ENCODE results near the gene MTG2.

The MTG2 gene

GRCh38 chr20:62195075-62195405 is 12.2 kb downstream of the MTG2 start:
- Histone ChIP-seq H3K9ac (ENCODE audit: low read length) (no peak overlapping the region), H3K27me3 (ENCODE audit: control insufficient read depth, insufficient read depth, low read length) (no peaks in the 10 kb centered on the region), H3K36me3 (ENCODE audit: control insufficient read depth, low read depth, low read length) (peaks cover 17% of the 10 kb centered on the region), H3K4me1 (ENCODE audit: control insufficient read depth, low read depth, low read length) (no peaks in the 10 kb centered on the region), H3K4me3 (ENCODE audit: low read length) (no peak overlapping the region), H3K27ac (ENCODE audit: low read length) (no peak overlapping the region), H3K9me3 (ENCODE audit: control insufficient read depth, low read depth, low read length) (no peaks in the 10 kb centered on the region)

- H3K36me3 ChIP-seq (ENCODE audit: control insufficient read depth, low read depth, low read length), result peaks cover 24% of the 10 kb centered on the region
- no peak overlapping the region for H3K4me3 ChIP-seq (ENCODE audit: low read length)
- no peaks in the 10 kb centered on the region for H3K27me3 ChIP-seq (ENCODE audit: control insufficient read depth, insufficient read depth, low read length)
- H3K4me1 ChIP-seq (ENCODE audit: control insufficient read depth, low read depth, low read length), result no peaks in the 10 kb centered on the region
- H3K27ac ChIP-seq (ENCODE audit: low read length), result no peak overlapping the region
- H3K9ac ChIP-seq (ENCODE audit: low read length), result no peak overlapping the region
- no peaks in the 10 kb centered on the region for H3K9me3 ChIP-seq (ENCODE audit: control insufficient read depth, low read depth, low read length)
Measured at GRCh38 chr20:62195736-62196135, 12.9 kb downstream of the MTG2 start.

GRCh38 chr20:62196286-62196685 is 13.5 kb downstream of the MTG2 start:
- Histone ChIP-seq H3K27ac (ENCODE audit: low read length) (no peak overlapping the region), H3K9me3 (ENCODE audit: control insufficient read depth, low read depth, low read length) (no peaks in the 10 kb centered on the region), H3K9ac (ENCODE audit: low read length) (no peak overlapping the region), H3K27me3 (ENCODE audit: control insufficient read depth, insufficient read depth, low read length) (no peaks in the 10 kb centered on the region), H3K4me1 (ENCODE audit: control insufficient read depth, low read depth, low read length) (no peaks in the 10 kb centered on the region), H3K36me3 (ENCODE audit: control insufficient read depth, low read depth, low read length) (peaks cover 27% of the 10 kb centered on the region), H3K4me3 (ENCODE audit: low read length) (no peak overlapping the region)

DNA sequence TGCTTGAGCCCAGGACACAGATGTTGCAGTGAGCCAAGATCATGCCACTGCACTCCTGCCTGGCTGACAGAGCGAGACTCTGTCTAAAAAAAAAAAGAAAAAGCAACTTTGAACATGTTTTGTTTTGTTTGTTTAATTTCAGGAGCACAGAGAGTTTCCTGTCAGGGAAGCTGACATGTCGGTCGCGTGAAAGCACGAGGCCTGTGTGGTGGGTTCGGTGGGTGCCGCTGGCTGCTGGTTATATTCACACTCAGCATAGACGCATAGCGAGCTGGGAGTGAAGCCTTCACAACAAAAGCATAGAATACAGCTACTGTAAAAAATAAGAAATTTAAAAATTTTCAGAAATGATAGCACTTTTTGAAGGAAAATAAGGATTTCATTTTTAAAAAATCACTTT is 14.5 kb downstream of the MTG2 start:
- H3K4me1 ChIP-seq (ENCODE audit: control insufficient read depth, low read depth, low read length), result no peaks in the 10 kb centered on the region
- H3K27ac ChIP-seq (ENCODE audit: low read length), result no peak overlapping the region
- no peak overlapping the region for H3K9ac ChIP-seq (ENCODE audit: low read length)
- H3K9me3 ChIP-seq (ENCODE audit: control insufficient read depth, low read depth, low read length), result no peaks in the 10 kb centered on the region
- H3K4me3 ChIP-seq (ENCODE audit: low read length), result no peak overlapping the region
- peaks cover 27% of the 10 kb centered on the region for H3K36me3 ChIP-seq (ENCODE audit: control insufficient read depth, low read depth, low read length)
- no peaks in the 10 kb centered on the region for H3K27me3 ChIP-seq (ENCODE audit: control insufficient read depth, insufficient read depth, low read length)

DNA sequence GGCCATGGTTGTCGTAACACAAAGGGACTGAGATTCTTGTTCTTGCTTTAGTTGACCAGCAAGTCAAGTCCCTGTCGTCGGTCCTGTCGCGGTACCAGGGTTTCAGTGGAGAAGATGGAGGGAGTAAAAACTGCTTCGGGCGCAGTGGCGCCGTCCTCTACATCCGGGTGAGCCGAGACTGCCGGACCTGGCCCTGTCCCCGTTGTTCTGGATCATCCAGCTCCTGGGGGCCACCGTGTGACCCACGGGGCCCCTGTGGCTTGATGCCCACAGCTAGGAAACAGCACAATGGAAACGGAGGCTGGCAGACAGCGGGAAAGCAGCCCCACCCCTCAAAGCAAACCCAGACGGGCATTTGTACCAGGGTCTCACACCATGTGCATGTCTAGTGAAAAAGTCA is 15.0 kb downstream of the MTG2 start:
- Histone ChIP-seq H3K9me3 (ENCODE audit: control insufficient read depth, low read depth, low read length) (no peaks in the 10 kb centered on the region), H3K27ac (ENCODE audit: low read length) (no peak overlapping the region), H3K27me3 (ENCODE audit: control insufficient read depth, insufficient read depth, low read length) (no peaks in the 10 kb centered on the region), H3K4me1 (ENCODE audit: control insufficient read depth, low read depth, low read length) (no peaks in the 10 kb centered on the region), H3K4me3 (ENCODE audit: low read length) (no peak overlapping the region), H3K9ac (ENCODE audit: low read length) (no peak overlapping the region), H3K36me3 (ENCODE audit: control insufficient read depth, low read depth, low read length) (peaks cover 27% of the 10 kb centered on the region)

DNA sequence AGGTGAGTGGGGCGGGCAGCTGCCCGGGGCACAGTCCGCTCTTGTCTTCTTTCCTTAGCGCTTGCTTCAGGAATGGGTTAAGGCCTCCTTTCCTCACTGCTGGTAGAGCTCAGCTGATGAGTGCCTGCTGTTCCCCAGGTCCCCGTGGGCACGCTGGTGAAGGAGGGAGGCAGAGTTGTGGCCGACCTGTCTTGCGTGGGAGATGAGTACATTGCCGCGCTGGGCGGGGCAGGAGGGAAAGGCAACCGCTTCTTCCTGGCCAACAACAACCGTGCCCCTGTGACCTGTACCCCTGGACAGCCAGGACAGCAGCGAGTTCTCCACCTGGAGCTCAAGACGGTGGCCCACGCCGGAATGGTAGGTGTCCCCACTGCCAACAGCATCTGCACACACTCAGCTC is 15.7 kb downstream of the MTG2 start:
- Histone ChIP-seq H3K36me3 (ENCODE audit: control insufficient read depth, low read depth, low read length) (peaks cover 27% of the 10 kb centered on the region), H3K27ac (ENCODE audit: low read length) (no peak overlapping the region), H3K4me1 (ENCODE audit: control insufficient read depth, low read depth, low read length) (no peaks in the 10 kb centered on the region), H3K9ac (ENCODE audit: low read length) (no peak overlapping the region), H3K9me3 (ENCODE audit: control insufficient read depth, low read depth, low read length) (no peaks in the 10 kb centered on the region), H3K27me3 (ENCODE audit: control insufficient read depth, insufficient read depth, low read length) (no peaks in the 10 kb centered on the region), H3K4me3 (ENCODE audit: low read length) (no peak overlapping the region)

- Histone ChIP-seq H3K9me3 (ENCODE audit: control insufficient read depth, low read depth, low read length) (no peaks in the 10 kb centered on the region), H3K4me3 (ENCODE audit: low read length) (no peak overlapping the region), H3K9ac (ENCODE audit: low read length) (no peak overlapping the region), H3K4me1 (ENCODE audit: control insufficient read depth, low read depth, low read length) (no peaks in the 10 kb centered on the region), H3K27ac (ENCODE audit: low read length) (no peak overlapping the region), H3K36me3 (ENCODE audit: control insufficient read depth, low read depth, low read length) (peaks cover 27% of the 10 kb centered on the region), H3K27me3 (ENCODE audit: control insufficient read depth, insufficient read depth, low read length) (no peaks in the 10 kb centered on the region)
Measured at GRCh38 chr20:62198931-62199330, 16.1 kb downstream of the MTG2 start.

DNA sequence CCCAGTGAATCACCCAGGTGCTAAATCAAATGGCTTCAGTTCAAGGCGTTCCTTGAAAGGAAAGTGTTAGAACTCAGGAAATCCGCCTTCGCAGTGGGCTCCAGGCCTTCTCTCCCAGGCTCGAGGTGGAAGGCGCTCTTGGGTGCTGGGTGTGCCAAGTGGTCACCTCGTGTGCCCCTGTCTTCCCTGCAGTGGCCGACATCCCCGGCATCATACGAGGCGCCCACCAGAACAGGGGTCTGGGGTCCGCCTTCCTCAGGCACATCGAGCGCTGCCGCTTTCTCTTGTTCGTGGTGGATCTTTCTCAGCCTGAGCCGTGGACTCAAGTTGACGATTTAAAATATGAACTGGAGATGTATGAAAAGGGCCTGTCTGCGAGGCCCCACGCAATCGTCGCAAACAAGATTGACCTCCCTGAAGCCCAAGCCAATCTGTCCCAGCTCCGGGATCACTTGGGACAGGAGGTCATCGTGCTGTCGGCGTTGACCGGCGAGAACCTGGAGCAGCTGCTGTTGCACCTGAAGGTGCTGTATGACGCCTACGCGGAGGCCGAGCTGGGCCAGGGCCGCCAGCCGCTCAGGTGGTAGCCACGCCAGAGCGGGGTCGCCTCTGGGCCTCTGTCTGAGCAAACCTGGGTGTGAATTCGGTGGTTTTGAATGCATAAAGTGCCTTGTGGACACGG is 17.8 kb downstream of the MTG2 start:
- H3K27me3 ChIP-seq (ENCODE audit: control insufficient read depth, insufficient read depth, low read length), result no peaks in the 10 kb centered on the region
- peaks cover 27% of the 10 kb centered on the region for H3K36me3 ChIP-seq (ENCODE audit: control insufficient read depth, low read depth, low read length)
- H3K4me3 ChIP-seq (ENCODE audit: low read length), result no peak overlapping the region
- no peak overlapping the region for H3K9ac ChIP-seq (ENCODE audit: low read length)
- no peaks in the 10 kb centered on the region for H3K9me3 ChIP-seq (ENCODE audit: control insufficient read depth, low read depth, low read length)
- H3K27ac ChIP-seq (ENCODE audit: low read length), result no peak overlapping the region
- no peaks in the 10 kb centered on the region for H3K4me1 ChIP-seq (ENCODE audit: control insufficient read depth, low read depth, low read length)

DNA sequence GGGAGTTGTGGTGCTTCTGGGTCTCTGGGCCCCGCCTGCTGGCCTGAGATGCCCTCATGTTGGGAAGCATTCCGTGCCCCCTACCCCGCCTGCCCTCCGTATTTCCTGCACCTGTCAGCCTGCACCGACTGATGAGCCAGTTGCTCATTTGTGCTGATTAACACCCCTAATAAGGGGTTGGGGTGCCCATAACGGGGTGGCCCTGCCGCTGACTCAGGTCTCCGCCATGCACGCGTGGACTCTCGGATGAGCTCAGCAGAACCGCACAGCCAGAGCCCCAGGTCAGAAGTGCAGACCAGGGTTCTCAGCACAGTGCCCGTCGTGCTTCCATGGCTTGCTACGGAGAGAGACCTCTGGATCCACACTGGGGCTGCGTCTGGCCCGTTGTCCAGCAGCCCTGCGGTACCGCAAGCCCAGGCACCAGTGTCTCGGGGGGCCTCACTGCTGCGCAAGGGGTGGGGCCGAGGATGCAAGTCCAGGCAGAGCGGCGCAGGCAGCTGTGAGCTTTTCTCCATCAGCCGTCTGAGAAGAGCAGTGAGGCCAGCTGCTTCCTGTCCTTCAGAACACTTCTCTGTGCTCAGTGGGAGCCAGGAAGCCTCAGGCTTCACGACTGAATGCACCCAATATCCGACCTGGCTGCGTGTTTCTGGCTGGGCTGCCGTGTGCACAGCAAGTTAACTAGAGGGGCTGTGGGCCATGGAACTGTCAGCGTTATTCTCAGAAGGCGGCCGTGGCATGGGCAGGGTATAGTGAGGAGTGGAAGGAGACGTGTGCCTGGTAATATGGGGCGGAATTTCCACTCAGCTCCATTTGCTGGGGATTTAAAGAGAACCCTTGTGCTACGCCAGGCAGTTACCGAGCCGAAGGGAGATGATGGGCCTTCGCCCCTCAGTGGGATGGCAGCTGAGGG is 18.6 kb downstream of the MTG2 start:
- peaks cover 22% of the 10 kb centered on the region for H3K36me3 ChIP-seq (ENCODE audit: control insufficient read depth, low read depth, low read length)
- H3K4me1 ChIP-seq (ENCODE audit: control insufficient read depth, low read depth, low read length), result no peaks in the 10 kb centered on the region
- no peaks in the 10 kb centered on the region for H3K27me3 ChIP-seq (ENCODE audit: control insufficient read depth, insufficient read depth, low read length)
- H3K9me3 ChIP-seq (ENCODE audit: control insufficient read depth, low read depth, low read length), result no peaks in the 10 kb centered on the region
- no peak overlapping the region for H3K4me3 ChIP-seq (ENCODE audit: low read length)
- H3K27ac ChIP-seq (ENCODE audit: low read length), result no peak overlapping the region
- no peak overlapping the region for H3K9ac ChIP-seq (ENCODE audit: low read length)

DNA sequence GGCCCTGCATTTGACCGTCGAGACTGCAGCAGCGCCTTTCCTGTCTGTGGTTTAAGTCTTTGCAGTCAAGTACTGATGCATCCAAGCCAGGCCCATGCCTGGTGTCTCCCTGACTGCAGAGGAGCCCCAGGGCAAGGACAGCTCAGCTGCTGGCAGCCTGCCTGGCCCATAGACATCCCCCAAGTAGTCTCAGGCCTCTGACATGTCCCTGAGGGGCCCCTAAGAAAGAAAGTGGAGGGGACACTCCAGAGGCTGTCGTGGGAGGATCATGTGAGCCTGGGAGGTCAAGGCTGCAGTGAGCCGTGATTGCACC is 19.2 kb downstream of the MTG2 start:
- Histone ChIP-seq H3K9ac (ENCODE audit: low read length) (no peak overlapping the region), H3K36me3 (ENCODE audit: control insufficient read depth, low read depth, low read length) (peaks cover 22% of the 10 kb centered on the region), H3K4me1 (ENCODE audit: control insufficient read depth, low read depth, low read length) (no peaks in the 10 kb centered on the region), H3K4me3 (ENCODE audit: low read length) (no peak overlapping the region), H3K9me3 (ENCODE audit: control insufficient read depth, low read depth, low read length) (no peaks in the 10 kb centered on the region), H3K27me3 (ENCODE audit: control insufficient read depth, insufficient read depth, low read length) (no peaks in the 10 kb centered on the region), H3K27ac (ENCODE audit: low read length) (no peak overlapping the region)

- Histone ChIP-seq H3K36me3 (ENCODE audit: control insufficient read depth, low read depth, low read length) (peaks cover 19% of the 10 kb centered on the region), H3K9me3 (ENCODE audit: control insufficient read depth, low read depth, low read length) (no peaks in the 10 kb centered on the region), H3K9ac (ENCODE audit: low read length) (no peak overlapping the region), H3K27me3 (ENCODE audit: control insufficient read depth, insufficient read depth, low read length) (no peaks in the 10 kb centered on the region), H3K27ac (ENCODE audit: low read length) (no peak overlapping the region), H3K4me1 (ENCODE audit: control insufficient read depth, low read depth, low read length) (no peaks in the 10 kb centered on the region), H3K4me3 (ENCODE audit: low read length) (no peak overlapping the region)
Measured at GRCh38 chr20:62202676-62203377, 20.0 kb downstream of the MTG2 start.
